ENCODE data around the gene ATP5PD.
A peak's percentile ranks its signal among the peaks of the same experiment; 100 is the strongest.

Gene ATP5PD

DNA sequence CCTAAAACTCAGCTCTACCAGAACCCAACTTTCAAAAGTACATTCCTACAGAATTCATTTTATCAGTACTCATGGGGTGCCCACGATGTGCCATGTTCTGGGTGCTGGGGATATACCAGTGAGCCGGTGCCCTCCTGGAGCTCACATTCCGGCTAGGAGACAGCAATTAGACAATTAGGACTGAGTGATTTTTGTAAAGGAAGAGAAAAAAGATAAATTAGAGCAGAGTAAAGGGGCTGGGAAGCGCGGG lies 34.7 kb downstream of the ATP5PD start:
- peak overlapping the region; percentile 92 for H3K4me2 ChIP-seq (ENCODE audit: low read length)
- no peaks in the 10 kb centered on the region for H3K9me2 ChIP-seq (replicated peaks; ENCODE audit: control insufficient read depth, low read length)
- H3K36me3 ChIP-seq (ENCODE audit: control insufficient read depth, low read length): peaks cover 17% of the 10 kb centered on the region
- H3K9me3 ChIP-seq (ENCODE audit: control insufficient read depth, insufficient read depth, low read length): no peaks in the 10 kb centered on the region
- H3K4me3 ChIP-seq (ENCODE audit: low read length): peak overlapping the region; percentile 92
- peaks cover 37% of the 10 kb centered on the region for H3K79me2 ChIP-seq (ENCODE audit: control insufficient read depth, low read length)
- peaks cover 9% of the 10 kb centered on the region; the same call in 1 of the 2 replicates for H3F3A ChIP-seq (ENCODE audit: control insufficient read depth, insufficient read depth)
- no peak overlapping the region for H3K27ac ChIP-seq (ENCODE audit: low read depth, low read length)
- H4K20me1 ChIP-seq (ENCODE audit: control insufficient read depth, insufficient read depth, low read depth, low read length): no peaks in the 10 kb centered on the region
- H3K4me1 ChIP-seq (ENCODE audit: control insufficient read depth, low read length): peaks cover 21% of the 10 kb centered on the region
- TF ChIP-seq, protein P1, sequence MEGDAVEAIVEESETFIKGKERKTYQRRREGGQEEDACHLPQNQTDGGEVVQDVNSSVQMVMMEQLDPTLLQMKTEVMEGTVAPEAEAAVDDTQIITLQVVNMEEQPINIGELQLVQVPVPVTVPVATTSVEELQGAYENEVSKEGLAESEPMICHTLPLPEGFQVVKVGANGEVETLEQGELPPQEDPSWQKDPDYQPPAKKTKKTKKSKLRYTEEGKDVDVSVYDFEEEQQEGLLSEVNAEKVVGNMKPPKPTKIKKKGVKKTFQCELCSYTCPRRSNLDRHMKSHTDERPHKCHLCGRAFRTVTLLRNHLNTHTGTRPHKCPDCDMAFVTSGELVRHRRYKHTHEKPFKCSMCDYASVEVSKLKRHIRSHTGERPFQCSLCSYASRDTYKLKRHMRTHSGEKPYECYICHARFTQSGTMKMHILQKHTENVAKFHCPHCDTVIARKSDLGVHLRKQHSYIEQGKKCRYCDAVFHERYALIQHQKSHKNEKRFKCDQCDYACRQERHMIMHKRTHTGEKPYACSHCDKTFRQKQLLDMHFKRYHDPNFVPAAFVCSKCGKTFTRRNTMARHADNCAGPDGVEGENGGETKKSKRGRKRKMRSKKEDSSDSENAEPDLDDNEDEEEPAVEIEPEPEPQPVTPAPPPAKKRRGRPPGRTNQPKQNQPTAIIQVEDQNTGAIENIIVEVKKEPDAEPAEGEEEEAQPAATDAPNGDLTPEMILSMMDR (IDR thresholded peaks at IDR 0.05; ENCODE audit: low read depth, low read length, poor library complexity, severe bottlenecking): no peak
- TF ChIP-seq EZH2phosphoT487 (IDR thresholded peaks at IDR 0.05; ENCODE audit: borderline replicate concordance, low read length): no peak
- H3K27me3 ChIP-seq (ENCODE audit: control insufficient read depth, low read length): no peaks in the 10 kb centered on the region

DNA sequence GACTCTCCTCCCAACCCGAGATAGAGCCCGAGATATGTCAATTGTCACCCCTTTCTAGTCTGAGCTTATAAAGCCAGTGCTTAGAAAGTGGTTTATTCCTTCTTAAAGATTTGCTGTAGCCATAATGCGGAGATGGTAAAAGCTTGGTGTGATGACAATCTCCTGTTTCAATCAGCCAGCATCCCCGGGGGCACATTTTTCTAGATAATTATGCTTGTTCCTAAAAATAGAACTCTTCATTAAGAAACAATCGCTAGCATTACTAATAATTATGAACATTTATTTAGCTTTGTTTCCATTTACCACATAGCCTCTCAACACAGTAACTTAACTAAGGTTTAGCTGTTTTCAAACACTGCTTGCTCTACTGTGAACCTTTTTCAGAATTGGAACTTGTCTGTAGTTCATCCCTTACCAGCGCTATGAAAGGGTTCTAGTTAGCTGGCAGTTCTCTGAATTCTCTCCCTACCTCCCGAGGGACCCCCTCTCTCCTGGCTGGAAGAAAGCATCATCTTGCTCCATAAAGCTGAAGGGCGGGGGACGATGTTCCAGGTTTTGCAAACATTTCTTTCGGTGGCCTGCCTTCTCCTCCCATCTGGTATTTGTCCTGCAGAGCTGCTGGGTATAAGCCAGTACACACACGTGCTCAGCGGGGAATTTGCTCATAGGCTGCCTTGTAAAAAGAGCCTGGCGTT lies 35.2 kb downstream of the ATP5PD start:
- H3K27ac ChIP-seq (ENCODE audit: low read depth, low read length): no peak overlapping the region
- peak overlapping the region; percentile 92; the same call in 1 of the 2 replicates for H3K4me3 ChIP-seq (ENCODE audit: low read length)

DNA sequence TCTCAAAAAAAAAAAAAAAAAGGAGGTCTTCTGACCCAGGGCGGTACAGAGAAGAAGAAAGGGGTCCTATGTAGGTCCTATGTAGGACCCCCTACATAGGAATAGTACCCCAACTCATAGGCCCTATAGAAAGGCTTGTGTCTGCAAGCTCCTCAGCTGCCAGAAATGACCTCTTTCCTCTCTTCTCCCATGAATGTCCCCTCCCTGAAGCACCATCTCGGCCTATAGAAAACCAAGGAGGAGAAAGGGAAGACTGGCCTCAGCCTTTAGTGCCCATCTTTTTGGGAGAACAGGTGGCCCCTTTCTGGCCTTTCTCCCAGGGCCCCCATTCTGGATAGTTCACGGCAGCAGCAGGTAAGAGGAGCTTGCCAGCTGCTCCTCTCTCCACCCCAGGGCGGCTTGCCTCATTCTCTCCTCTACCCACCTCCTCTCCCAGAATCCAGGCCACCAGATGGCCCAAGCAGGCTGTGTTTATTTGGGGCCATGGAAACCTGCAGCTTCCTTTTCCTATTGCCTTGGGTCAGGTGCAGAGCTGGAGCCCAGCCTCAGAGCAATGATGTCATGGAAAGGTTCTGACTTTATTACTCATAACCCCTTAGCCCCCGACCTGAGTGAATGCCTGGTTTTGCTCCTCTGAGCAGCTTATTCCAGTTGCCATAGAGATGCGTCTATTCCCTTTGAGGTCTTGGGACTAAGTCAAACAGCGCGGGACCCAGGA lies 35.9 kb downstream of the ATP5PD start:
- Histone ChIP-seq H3F3A (ENCODE audit: control insufficient read depth, insufficient read depth) (peaks cover 9% of the 10 kb centered on the region; the same call in 1 of the 2 replicates), H3K79me2 (ENCODE audit: control insufficient read depth, low read length) (peaks cover 31% of the 10 kb centered on the region), H3K4me3 (ENCODE audit: low read length) (no peak overlapping the region), H3K27ac (ENCODE audit: low read depth, low read length) (no peak overlapping the region), H3K4me1 (ENCODE audit: control insufficient read depth, low read length) (peaks cover 21% of the 10 kb centered on the region), H3K9me3 (ENCODE audit: control insufficient read depth, insufficient read depth, low read length) (no peaks in the 10 kb centered on the region), H3K9me2 (replicated peaks; ENCODE audit: control insufficient read depth, low read length) (no peaks in the 10 kb centered on the region), H4K20me1 (ENCODE audit: control insufficient read depth, insufficient read depth, low read depth, low read length) (no peaks in the 10 kb centered on the region), H3K4me2 (ENCODE audit: low read length) (no peak overlapping the region), H3K27me3 (ENCODE audit: control insufficient read depth, low read length) (no peaks in the 10 kb centered on the region), H3K36me3 (ENCODE audit: control insufficient read depth, low read length) (peaks cover 10% of the 10 kb centered on the region)
- TF ChIP-seq EZH2phosphoT487 (IDR thresholded peaks at IDR 0.05; ENCODE audit: borderline replicate concordance, low read length): no peak

More for the DNA sequence above, 35.2 kb downstream of the ATP5PD start:
- no peaks in the 10 kb centered on the region for H4K20me1 ChIP-seq (ENCODE audit: control insufficient read depth, insufficient read depth, low read depth, low read length)
- no peaks in the 10 kb centered on the region for H3K9me2 ChIP-seq (replicated peaks; ENCODE audit: control insufficient read depth, low read length)
- H3F3A ChIP-seq (ENCODE audit: control insufficient read depth, insufficient read depth): peaks cover 9% of the 10 kb centered on the region; the same call in 1 of the 2 replicates
- peak overlapping the region; percentile 92 for H3K4me2 ChIP-seq (ENCODE audit: low read length)
- H3K79me2 ChIP-seq (ENCODE audit: control insufficient read depth, low read length): peaks cover 35% of the 10 kb centered on the region
- no peaks in the 10 kb centered on the region for H3K9me3 ChIP-seq (ENCODE audit: control insufficient read depth, insufficient read depth, low read length)
- H3K27me3 ChIP-seq (ENCODE audit: control insufficient read depth, low read length): no peaks in the 10 kb centered on the region
- peaks cover 13% of the 10 kb centered on the region for H3K36me3 ChIP-seq (ENCODE audit: control insufficient read depth, low read length)
- H3K4me1 ChIP-seq (ENCODE audit: control insufficient read depth, low read length): peaks cover 21% of the 10 kb centered on the region
- TF ChIP-seq, protein P1 (IDR thresholded peaks at IDR 0.05; ENCODE audit: low read depth, low read length, poor library complexity, severe bottlenecking): no peak
- no peak for TF ChIP-seq EZH2phosphoT487 (IDR thresholded peaks at IDR 0.05; ENCODE audit: borderline replicate concordance, low read length)

Measured in DOHH2 (cell line).